ENCODE data around the gene LCN10.

LCN10 gene

DNA sequence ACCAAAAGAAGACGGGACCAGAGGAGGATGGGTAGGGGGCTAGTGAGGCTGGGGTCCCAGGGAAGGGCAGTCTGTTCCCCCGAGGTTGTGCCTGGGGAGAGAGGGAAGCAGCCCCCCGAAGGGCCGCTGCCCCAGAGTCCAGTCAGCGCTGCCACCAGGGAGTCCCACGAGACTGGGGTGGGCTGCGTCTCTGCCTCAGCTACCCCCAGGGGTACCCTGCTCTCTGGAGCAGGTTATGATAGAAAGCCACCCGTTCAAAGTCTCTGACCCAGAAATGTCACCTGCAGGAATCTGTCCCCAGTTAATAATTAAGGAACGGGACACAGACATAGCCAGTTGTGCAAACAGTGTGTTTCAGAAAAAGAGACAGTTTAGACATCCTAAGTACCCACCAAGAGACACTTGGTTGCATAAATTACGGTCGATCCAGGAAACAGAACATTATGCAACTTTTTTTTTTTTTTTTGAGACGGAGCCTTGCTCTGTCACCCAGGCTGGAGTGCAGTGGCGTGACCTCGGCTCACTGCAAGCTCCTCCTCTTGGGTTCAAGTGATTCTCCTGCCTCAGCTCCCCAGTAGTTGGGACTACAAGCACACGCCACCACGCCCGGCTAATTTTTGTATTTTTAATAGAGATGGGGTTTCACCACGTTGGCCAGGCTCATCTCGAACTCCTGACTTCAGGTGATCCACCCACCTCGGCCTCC is 44.8 kb downstream of the LCN10 start:
- no peak for DNase-seq

DNA sequence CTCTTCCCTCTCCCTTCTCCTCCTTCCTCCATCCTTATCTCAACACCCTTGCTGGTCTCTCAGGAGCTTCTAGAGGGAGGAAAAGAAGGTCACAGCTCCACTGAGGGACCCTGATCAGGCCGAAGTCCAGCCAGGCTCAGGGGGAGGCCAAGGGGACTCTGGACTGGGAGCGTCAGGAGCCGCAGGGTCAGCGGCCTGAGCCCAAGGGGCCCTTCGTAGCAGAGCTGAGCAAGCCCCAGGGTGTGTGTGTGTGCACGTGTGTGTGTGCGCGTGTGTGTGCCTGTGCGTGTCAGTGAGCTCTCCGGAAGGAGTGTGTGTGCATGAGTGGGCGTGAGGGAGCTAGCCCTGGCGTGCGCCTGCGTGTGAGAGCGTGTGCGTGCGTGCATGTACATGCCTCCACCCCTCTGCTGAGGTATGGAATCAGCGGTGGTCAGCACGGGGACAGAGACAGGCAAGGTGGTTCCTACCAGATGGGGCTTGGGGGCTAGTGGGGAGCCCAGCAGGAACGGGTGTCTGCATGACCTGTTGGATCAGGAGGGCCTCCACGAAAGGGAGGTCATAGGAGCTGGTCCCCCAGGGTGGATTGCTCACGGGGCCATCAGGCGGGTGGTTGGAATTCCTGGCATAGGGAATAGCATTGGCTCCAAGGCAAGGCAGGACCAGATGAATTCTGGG is 45.5 kb downstream of the LCN10 start:
- no peak for DNase-seq

DNA sequence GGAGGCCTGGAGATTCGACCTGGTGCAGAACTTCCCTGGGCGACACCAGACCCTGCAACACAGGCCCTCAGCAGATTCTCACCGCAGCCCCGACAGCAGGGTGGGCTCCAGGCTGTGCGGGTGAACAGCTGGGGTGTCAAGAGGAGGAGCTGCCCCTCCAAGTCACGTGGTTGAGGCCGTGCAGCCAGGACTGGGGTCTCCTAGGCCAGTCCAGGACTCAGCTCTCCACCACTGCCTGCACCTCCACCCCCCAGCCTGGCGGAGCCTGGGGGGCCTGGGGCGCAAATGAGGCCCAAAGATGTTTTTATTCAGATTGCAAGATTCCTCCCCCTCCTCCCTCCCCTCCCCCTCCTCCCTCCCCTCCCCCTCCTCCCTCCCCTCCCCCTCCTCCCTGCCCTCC is 46.2 kb downstream of the LCN10 start:
- DNase-seq, result no peak

DNA sequence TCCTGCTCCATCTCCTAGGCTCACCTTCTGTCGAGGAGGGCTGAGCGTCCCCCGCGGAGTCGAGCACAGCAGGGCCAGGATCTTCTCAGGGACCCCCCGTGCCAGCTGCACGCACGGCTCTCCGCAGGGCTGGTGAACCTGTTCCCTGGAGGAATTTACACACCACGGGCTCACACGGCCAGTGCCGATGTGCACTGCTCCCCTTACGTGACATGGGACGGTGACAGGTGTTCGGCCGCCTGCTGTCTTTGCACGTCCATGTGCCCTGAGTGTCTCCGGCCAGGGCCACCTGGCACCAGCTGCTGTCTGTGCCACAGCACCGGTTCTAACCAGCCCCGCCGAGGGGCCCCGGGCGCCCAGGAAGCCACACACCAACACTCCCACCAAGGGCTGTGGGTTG is 46.8 kb downstream of the LCN10 start:
- DNase-seq, result no peak

DNA sequence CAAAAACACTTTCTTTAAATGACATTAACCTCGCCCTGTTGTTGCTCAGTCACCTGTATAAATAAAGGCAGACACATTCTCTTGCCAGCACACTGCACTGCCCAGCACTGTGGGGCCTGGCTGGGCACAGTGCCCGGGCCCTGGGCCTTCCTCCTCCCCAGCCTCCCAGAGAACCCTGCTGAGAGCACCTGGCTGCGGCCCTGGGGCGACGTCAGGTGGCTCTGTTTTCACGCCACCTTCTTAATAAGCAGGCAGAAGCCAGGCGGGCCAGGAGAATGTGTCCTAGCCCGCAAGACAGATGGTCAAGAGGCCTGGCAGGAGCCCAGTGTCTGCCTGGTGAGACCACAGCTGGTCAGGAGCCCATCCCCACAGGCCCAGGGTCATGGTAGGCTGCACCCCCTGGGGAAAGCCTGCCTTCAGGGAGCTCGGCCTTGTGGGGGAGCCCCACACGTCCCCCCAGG is 47.3 kb downstream of the LCN10 start:
- no peak for DNase-seq

DNA sequence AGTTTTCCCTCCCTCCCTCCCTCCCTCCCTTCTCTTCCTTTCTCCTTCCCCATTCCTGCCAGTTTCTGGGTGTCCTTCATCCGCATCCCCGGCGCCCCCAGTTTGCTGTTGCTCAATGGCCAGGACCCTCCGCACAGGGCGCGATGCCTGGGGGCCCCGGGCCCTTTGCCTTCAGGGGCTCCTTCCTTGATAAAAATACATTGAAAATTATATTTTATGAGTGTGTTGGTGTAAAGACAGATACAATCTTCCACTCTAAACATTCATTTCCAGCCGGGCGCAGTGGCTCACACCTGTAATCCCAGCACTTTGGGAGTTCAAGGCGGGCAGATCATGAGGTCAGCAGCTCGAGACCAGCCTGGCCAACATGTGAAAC is 47.9 kb downstream of the LCN10 start:
- no peak for DNase-seq

DNA sequence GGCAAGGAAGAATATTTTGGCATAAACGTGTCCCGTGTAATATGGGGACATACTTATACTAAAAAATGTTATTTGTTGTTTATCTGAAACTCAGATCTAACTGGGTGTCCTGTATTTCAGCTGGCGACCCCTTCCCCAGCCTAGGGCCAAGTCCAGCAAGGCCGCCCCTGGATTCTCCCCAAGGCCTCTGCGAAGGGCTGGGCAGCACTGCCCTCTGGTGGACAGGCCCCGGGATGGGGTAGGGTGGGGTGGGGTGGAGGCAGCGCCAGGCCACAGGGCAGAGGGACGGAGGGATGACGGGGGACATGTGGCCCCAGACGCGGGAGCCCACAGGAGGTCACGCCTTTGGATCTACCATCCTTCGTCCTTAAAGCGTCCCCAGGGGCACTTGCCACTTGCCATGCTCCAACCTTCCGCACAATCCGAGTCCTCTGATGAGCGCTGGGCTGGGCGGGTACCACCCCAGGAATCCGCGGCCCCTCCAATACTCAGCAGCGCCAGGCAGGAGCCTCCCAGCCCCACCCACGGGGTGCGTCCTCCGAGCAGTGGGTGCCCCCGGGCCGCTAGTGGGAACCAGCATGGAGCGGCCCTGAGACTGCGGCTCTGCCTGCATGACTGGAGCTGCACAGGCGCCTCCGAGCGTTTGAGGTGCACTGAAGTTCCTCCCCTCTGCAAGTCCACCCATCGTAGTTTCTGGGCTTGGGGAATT is 48.4 kb downstream of the LCN10 start:
- no peak for DNase-seq

DNA sequence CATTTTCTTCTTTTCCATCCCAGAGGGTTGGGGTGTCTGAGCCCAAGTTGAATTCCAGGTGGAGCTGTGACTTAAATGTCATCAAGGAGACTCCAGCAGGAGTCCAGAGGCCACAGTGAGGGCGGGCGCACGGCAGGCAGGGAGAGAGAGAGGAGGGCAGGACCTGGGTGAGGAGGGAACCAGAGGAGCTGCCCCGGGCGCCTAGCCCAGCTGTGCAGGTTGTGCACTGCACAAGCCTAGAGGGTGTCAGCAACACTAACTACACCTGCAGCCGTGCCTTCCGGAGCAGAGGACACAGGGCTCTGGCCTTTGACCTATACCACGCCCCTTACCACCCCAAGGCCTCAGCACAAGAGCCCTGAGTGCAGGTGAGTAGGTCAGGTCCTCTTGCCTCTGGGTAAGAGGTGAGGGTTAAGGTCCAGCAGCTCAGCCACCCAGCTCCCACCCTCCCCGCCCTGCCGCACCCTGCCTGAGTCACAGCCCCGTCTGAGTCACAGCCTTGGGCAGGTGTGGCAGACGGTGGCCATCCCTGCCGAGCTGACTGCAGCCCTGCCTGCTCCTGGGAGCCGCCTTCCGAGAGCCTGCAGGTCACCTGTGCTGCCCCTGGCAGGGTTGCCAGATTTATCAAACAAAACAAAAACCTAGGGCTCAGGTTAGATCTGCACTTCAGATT is 49.1 kb downstream of the LCN10 start:
- DNase-seq, result no peak

DNA sequence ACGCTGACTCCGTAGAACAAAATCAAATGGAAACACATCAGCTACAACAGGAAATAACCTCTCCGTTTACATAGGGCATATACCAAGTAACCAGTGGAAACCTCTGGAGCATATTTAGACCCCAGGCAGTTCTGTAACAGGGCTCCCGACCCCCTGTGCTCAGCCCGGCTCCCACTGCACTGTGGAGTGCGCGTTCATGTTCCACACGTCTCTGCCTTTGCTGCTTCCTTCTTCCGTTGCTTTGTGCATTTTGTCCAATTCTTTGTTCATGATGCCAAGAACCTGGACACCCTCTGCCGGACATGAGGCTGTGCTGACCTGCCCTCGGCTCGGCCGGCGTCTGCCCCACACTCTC is 49.6 kb downstream of the LCN10 start:
- DNase-seq, result no peak

DNA sequence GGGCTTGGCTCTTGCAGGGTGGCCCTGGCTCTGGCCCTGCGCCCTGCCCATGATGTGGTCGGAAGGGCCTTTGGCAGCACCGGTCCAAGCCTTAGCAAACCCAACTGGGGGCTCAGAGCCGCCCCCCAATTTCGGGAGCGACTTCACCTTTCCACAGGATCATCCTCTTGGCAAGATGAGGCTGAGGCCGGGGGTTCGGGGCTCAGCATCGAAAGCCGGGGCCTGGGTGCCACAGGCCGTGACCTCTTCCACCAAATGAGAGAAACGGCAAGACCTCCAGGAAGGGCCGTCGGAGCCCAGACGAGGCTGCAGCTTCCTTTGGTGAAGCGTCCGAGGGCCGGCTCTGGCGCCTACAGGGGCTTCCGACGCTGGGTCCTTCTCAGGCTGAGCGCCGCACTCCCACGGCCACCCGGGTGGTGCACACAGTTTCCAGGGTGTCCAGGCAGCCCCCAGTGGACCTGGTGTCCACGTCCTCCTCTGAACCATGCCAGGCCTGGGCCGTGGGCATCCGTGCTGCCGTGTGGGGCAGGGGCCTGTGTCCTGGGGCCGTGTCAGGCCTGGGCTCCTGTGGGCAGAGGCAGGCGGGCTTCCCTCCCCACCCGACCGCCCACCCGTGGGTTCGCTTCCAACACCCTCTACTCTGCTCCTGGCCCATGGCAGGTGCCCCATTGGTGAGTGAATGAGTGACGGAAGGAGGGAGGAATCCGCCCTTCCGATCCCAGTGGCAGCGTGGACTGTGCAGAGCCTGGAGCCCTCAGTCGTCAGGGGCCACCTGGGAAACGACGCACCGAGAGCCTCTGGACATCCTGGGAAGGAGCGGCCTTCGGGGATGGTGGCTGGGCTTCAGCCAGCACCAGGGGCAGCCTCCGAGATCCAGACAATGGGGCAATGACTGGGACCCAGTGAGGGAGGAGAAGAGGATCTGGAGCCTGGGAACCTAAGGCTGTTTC is 50.3 kb downstream of the LCN10 start:
- DNase-seq, result no peak

DNA sequence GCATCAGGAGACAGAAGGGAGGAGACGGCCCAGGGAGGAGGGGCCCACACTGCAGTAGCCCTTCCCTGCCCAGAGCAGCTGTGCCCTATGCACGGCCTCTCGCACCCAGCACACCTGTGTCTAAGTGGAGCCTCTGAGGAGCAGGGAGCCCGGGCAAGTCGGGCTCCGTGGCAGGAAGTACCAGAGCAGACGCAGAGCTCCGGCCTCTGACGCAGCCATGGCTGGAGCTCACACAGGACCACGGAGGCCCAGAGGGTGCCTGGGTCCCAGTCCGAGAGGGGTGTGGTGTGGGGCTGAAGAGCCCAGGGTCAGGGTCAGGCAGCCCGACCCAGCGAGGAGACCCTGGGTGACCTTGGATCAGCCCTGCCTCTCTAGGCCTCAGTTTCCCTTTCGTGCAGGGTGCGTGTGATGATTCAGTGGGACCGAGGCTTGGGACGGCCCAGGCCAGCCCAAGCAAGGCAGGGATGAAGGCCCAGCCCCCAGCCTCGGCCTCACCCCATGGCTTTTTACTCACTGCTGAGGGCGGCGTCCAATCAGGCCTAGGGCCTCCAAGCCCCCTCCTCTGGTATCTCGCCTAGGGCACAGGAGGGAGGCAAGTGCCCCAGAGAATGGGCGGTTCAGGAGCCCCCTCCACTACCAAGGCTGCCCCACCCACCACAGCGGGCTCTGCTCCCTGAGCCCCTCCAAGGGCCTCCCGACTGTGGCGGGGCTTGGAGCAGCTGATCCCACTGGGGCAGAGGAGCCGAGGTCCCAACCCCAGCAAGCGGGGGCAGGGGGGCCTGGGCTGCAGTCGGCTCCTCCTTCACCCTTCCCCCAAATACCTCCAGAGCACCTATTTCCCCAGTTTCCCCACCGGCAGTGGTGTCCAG is 51.2 kb downstream of the LCN10 start:
- no peak for DNase-seq

DNA sequence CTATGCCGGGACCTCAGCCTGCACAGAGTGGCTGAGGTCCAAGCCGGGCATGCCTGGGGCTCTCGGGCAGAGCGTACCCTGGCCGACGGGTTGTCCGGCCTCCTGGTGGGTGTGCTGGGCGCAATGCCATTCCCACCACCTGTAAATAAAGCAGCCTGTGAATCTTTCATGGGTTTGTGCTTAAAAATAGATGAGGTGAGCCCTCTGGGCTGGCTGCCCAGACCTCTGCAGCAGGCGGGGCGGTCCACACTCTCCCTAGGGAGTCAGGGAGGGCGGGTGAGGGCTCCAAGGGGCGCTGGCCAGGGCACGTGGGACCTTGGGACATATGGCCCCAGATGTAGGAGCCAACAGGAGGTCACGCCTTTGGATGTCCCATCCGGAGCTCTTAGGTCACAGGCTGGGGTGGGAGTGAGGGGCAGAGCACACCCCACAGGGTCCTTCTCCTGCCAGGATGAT is 51.9 kb downstream of the LCN10 start:
- DNase-seq, result no peak

DNA sequence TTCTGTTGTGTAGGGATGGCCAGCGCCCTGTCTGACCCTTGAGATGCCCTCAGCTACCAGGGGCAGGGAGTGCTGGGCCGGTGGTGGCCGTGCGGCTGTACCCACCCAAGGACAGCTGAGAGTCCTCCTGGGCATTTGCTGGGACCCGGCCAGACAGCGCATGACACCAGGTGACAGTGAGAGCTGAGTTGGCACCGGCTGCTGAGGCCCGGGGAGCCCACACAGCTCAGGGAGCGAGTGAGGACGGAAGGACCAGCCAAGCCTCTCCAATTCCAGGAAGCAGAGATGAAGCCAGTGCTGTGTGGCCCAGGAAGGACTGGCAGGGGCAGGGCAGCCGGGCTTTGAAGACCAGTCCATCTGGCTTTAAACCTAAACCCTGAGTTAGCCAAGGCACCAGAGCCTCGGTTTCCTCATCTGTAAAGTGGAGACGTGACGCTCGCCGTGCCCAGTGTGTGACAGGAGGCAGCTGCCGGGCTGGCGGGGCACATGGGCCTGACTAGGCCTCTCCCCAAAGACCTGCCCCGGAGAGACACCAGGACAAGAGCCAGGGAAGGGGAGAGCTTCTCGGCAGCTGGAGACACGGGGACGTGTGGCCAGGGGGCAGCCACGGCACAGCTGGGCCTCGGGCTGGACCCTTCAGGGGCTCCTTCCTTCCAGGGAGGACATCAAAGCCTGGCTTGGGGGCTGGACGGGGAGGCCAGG is 52.5 kb downstream of the LCN10 start:
- no peak for DNase-seq

DNA sequence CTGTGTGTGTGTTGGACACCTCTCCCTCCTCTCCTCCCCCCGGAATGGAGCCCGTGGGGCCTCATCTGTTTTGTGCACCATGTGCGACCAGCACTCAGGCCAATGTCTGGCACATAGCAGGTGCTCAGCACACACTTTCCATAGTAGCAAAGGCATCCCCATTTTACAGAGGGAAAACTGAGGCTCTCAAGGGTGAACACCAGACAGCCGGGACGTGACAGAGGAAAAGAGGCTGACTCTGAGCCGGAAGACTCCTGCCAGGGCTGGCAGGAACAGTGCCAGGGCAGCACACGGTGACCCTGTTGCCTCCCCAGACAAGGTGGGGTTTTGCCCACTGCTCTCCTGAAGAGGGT is 53.7 kb downstream of the LCN10 start:
- no peak for DNase-seq

DNA sequence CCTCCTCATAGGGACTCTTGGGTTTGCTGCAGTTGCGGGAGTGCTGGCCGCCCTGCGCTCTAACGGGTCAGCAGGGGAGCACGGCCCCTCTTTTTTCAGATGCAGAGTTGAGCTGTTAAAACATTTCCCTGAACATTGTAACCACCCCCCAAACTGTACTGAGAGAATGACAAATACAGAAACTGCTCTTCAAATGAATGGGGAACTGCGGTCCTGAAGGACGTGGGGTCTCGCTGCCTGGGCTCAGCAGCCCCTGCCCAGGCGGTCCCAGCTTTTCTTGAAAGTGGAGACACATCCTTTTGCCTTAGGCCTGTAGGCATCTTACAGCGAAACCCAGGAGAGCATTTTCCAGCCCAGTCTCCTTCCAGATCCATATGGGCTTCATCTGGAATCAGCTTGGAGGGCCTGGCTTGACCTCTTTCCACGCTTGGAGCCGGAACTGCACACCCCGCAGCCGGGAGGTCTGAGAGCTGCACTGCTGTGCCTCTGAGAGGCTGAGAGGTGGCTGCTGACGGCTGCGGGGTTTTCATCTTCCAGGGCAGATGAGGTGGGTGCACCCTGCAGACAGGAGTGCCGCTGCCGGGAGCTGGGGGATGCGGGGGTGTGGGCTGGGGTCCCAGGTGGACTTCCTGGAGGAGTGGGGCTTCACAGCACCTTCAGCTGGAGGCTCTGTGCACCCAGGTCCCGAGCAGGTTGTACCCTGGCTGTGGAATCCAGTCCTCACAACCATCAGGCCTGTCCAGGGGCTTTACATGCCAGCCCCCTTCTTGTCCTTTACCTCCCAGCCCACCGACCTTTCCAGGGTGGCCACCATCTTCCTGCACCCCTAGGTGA is 54.2 kb downstream of the LCN10 start:
- no peak for DNase-seq

Measured in activated CD4-positive, CD25-positive, alpha-beta regulatory T cell (primary cell).